GM12891 (cell line): ENCODE data around the gene FES.

Experiments used
- POLR2A ChIP-seq: IDR thresholded peaks from 2 replicates; pipeline ENCODE4 v1.6.1; 2011; ENCODE audit warnings: low read depth, low read length, control low read depth
- POLR2AphosphoS5 ChIP-seq: IDR thresholded peaks from 2 replicates; pipeline ENCODE4 v1.6.1; 2011; ENCODE audit warnings: low read depth, low read length, control low read depth
- POU2F2 ChIP-seq: IDR thresholded peaks from 2 replicates; pipeline ENCODE4 v1.6.1; 2011; ENCODE audit warnings: low read depth, mild to moderate bottlenecking, control low read depth, low read length, moderate library complexity
- TAF1 ChIP-seq: IDR thresholded peaks from 2 replicates; pipeline ENCODE4 v1.6.1; 2011; ENCODE audit warnings: low read depth, low read length, control low read depth

DNA sequence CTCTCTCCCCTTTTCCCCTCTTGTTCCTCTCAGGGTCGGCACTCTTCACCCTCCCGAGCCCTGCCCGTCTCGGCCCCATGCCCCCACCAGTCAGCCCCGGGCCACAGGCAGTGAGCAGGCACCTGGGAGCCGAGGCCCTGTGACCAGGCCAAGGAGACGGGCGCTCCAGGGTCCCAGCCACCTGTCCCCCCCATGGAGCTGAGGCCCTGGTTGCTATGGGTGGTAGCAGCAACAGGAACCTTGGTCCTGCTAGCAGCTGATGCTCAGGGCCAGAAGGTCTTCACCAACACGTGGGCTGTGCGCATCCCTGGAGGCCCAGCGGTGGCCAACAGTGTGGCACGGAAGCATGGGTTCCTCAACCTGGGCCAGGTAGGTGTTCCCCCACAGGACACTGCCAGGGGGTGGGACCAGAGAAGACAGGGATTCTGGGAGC, 8.7 kb upstream of the FES start:
- no peak for TF ChIP-seq TAF1
- TF ChIP-seq POLR2A, result no peak
- no peak for TF ChIP-seq POLR2AphosphoS5
- no peak for TF ChIP-seq POU2F2
